GM18526 (cell line): Measurements from ENCODE around the gene PABPC1L.

ENCODE experiments used
- POLR2A ChIP-seq: IDR thresholded peaks from 3 replicates; pipeline ENCODE4 v1.6.1; 2011; ENCODE audit not compliant: insufficient read length; ENCODE audit errors: extremely low read depth

Gene PABPC1L

GRCh38 chr20:44909872-44910689 is at the start of gene PABPC1L:
Gene PABPC1L, plus strand, starts transcription at chr20:44910060. Its CDS starts 84 bp downstream, at chr20:44910144.
- TF ChIP-seq POLR2A, result peak; percentile 69

GRCh38 chr20:44861531-44862006 is 48.3 kb upstream of the PABPC1L start:
- no peak for TF ChIP-seq POLR2A

GRCh38 chr20:44862286-44862685 is 47.6 kb upstream of the PABPC1L start:
- TF ChIP-seq POLR2A, result no peak

- TF ChIP-seq POLR2A, result no peak
Observed at GRCh38 chr20:44866703-44867335, 43.0 kb upstream of the PABPC1L start.

GRCh38 chr20:44869471-44869870 is 40.4 kb upstream of the PABPC1L start:
- no peak for TF ChIP-seq POLR2A

- no peak for TF ChIP-seq POLR2A
Observed at GRCh38 chr20:44883214-44883902, 26.5 kb upstream of the PABPC1L start.

- no peak for TF ChIP-seq POLR2A
Observed at GRCh38 chr20:44884907-44885391, 24.9 kb upstream of the PABPC1L start.

GRCh38 chr20:44885392-44886265 is 24.2 kb upstream of the PABPC1L start, which contains the start of gene YWHAB:
Gene YWHAB, plus strand, starts transcription at chr20:44885705. Its CDS starts 15,829 bp downstream, at chr20:44901534.
- TF ChIP-seq POLR2A, result peak; percentile 82

GRCh38 chr20:44886266-44886651 is 23.6 kb upstream of the PABPC1L start:
- no peak for TF ChIP-seq POLR2A

GRCh38 chr20:44886828-44887227 is 23.0 kb upstream of the PABPC1L start:
- TF ChIP-seq POLR2A, result no peak

GRCh38 chr20:44887466-44887865 is 22.4 kb upstream of the PABPC1L start:
- no peak for TF ChIP-seq POLR2A

- no peak for TF ChIP-seq POLR2A
Observed at GRCh38 chr20:44888226-44889103, 21.4 kb upstream of the PABPC1L start.

GRCh38 chr20:44891826-44892225 is 18.0 kb upstream of the PABPC1L start:
- no peak for TF ChIP-seq POLR2A

GRCh38 chr20:44894959-44895358 is 14.9 kb upstream of the PABPC1L start:
- TF ChIP-seq POLR2A, result no peak
